HepG2 (cell line): ENCODE data around the gene C5orf24. TPM values are rescaled to one million over a fixed set of nuclear protein-coding genes. Genes with fewer than 3 reads are reported as not detected.
A peak's percentile ranks its signal among the peaks of the same experiment; 100 is the strongest.

Source experiments
- ATAC-seq: fragments of 200-7000 bp; cut with Tn5 transposase; 3 replicates; pipeline ENCODE4 v1.9.1; 2020; ENCODE audit warnings: mild to moderate bottlenecking, moderate library complexity
- BruUV-seq: library from RNA; stranded (reverse); fragments of 400-500 nt; replicated peaks from 2 replicates; lab custom pipeline; 2021; lab: Mats Ljungman, UMichigan
- CTCF ChIA-PET: fragments of 300-600 bp; formaldehyde crosslinking; extraction: SDS; loops from one replicate; lab custom pipeline; 2021; ENCODE audit warnings: low total read pairs, inconsistent platforms, low intra/inter-chr PET ratio; lab: Yijun Ruan, JAX
- POLR2A ChIA-PET: fragments of 350-600 bp; sonication (Branson Sonifier 250); formaldehyde crosslinking; loops from one replicate; lab custom pipeline; 2020; ENCODE audit warnings: antibody characterized with exemption, inconsistent platforms; lab: Yijun Ruan, JAX
- DNase-seq: peaks from one replicate; pipeline ENCODE4 v3.0.0-alpha.2; 2015; ENCODE audit warnings: low spot score
- FAIRE-seq: peaks from 3 replicates; lab custom pipeline; 2011; peaks lifted over from hg19 to GRCh38; lab: Jason Lieb, UNC
- H2AFZ ChIP-seq: one replicate; pipeline ENCODE4 v1.6.1; 2011; ENCODE audit warnings: low read length, inconsistent platforms
- H3K27ac ChIP-seq: fragments of 300-600 bp; 3 replicates; pipeline ENCODE4 v1.8.0; 2011; ENCODE audit warnings: mixed run types, mild to moderate bottlenecking, mixed read lengths, low read length, inconsistent platforms; ENCODE audit not compliant: insufficient read depth; ENCODE audit errors: extremely low read length
- H3K27me3 ChIP-seq, 2 experiments: fragments of 200-600 bp in 1 of 2; 2 replicates in 1 of 2; 3 replicates in 1 of 2; pipeline versions ENCODE4 v1.6.0 to v1.8.0; 2011; ENCODE audit warnings: low read length in 2 of 2, mild to moderate bottlenecking in 2 of 2, moderate library complexity in 2 of 2, inconsistent platforms in 1 of 2; ENCODE audit not compliant: insufficient read depth in 2 of 2, control insufficient read depth in 1 of 2
- H3K36me3 ChIP-seq, 2 experiments: fragments of 200-600 bp in 1 of 2; replicated peaks in 1 of 2; 2 replicates in 1 of 2; 3 replicates in 1 of 2; pipeline versions ENCODE4 v1.5.1 to v1.8.0; 2011; ENCODE audit warnings: low read length in 2 of 2, inconsistent platforms in 1 of 2; ENCODE audit not compliant: insufficient read depth in 2 of 2, control insufficient read depth in 1 of 2
- H3K4me1 ChIP-seq: 2 replicates; pipeline ENCODE4 v1.5.1; 2012; ENCODE audit warnings: low read length, inconsistent platforms; ENCODE audit not compliant: insufficient read depth
- H3K4me2 ChIP-seq: 2 replicates; pipeline ENCODE4 v1.6.0; 2011; ENCODE audit warnings: low read depth, low read length, inconsistent platforms
- H3K4me3 ChIP-seq, 3 experiments: fragments of 200-600 bp in 1 of 3; sonication (generic), shearing (Covaris generic) in 1 of 3; replicated peaks in 1 of 3; 2 replicates each; pipeline ENCODE4 v1.5.1; 2011 to 2016; ENCODE audit warnings: low read length in 3 of 3, inconsistent platforms in 2 of 3, low read depth in 2 of 3, mild to moderate bottlenecking in 2 of 3, control low read depth in 1 of 3, mixed read lengths in 1 of 3; ENCODE audit not compliant: insufficient read depth in 1 of 3
- H3K79me2 ChIP-seq: one replicate; pipeline ENCODE4 v1.6.1; 2011; ENCODE audit warnings: low read length, inconsistent platforms; ENCODE audit not compliant: insufficient read depth
- H3K9ac ChIP-seq: 2 replicates; pipeline ENCODE4 v1.6.0; 2011; ENCODE audit warnings: mild to moderate bottlenecking, low read depth, low read length, inconsistent platforms; ENCODE audit not compliant: insufficient read depth
- H3K9me3 ChIP-seq: 2 replicates; pipeline ENCODE4 v1.5.1; 2012; ENCODE audit warnings: mild to moderate bottlenecking, low read length
- H4K20me1 ChIP-seq: 2 replicates; pipeline ENCODE4 v1.6.0; 2011; ENCODE audit warnings: inconsistent platforms, mild to moderate bottlenecking, low read length, moderate library complexity; ENCODE audit not compliant: insufficient read depth
- ASH2L ChIP-seq: fragments of 300-600, 200-600 bp; sonication (generic); IDR thresholded peaks from 2 replicates; pipeline ENCODE4 v1.7.0; 2017; ENCODE audit warnings: low read depth, mild to moderate bottlenecking, moderate library complexity, mixed read lengths, low read length; ENCODE audit not compliant: insufficient read length
- CEBPB ChIP-seq: IDR thresholded peaks from 2 replicates; pipeline ENCODE4 v1.6.1; 2011; ENCODE audit warnings: low read depth, low read length, improper control_type of control experiment, borderline replicate concordance
- CEBPG ChIP-seq: IDR thresholded peaks from 2 replicates; pipeline ENCODE4 v1.6.1; 2016
- DNMT1 ChIP-seq: sonication (generic); formaldehyde crosslinking; IDR thresholded peaks from 2 replicates; pipeline ENCODE4 v1.5.1; 2020; ENCODE audit warnings: mild to moderate bottlenecking, missing genetic modification reagents
- MBD4 ChIP-seq: IDR thresholded peaks from 2 replicates; pipeline ENCODE4 v1.6.1; 2012; ENCODE audit warnings: low read length, inconsistent platforms, borderline replicate concordance
- SMARCC2 ChIP-seq: fragments of 450-650 bp; IDR thresholded peaks from 2 replicates; pipeline ENCODE4 v1.6.1; 2017; ENCODE audit warnings: antibody characterized with exemption, mild to moderate bottlenecking
- XRCC5 ChIP-seq: fragments of 200-400 bp; formaldehyde crosslinking; optimal IDR thresholded peaks from 2 replicates; pipeline ENCODE3; 2017; ENCODE audit warnings: mild to moderate bottlenecking, low read length
- ZBTB7B ChIP-seq: sonication (generic); formaldehyde crosslinking; IDR thresholded peaks from 2 replicates; pipeline ENCODE4 v1.4.0; 2020; ENCODE audit warnings: missing genetic modification reagents
- ZFP1 ChIP-seq: IDR thresholded peaks from 2 replicates; pipeline ENCODE4 v1.6.1; 2016
- ZNF484 ChIP-seq: sonication (generic); formaldehyde crosslinking; IDR thresholded peaks from 2 replicates; pipeline ENCODE4 v1.5.1; 2020; ENCODE audit warnings: mild to moderate bottlenecking, low read depth, missing genetic modification reagents, borderline replicate concordance
- ZNF557 ChIP-seq: sonication (generic); formaldehyde crosslinking; IDR thresholded peaks from 2 replicates; pipeline ENCODE4 v1.4.0; 2020; ENCODE audit warnings: missing genetic modification reagents
- ZNF574 ChIP-seq: sonication (generic); formaldehyde crosslinking; IDR thresholded peaks from 2 replicates; pipeline ENCODE4 v1.4.0; 2020; ENCODE audit warnings: missing genetic modification reagents
- WGBS: methylation state at CpG from one replicate; pipeline ENCODE4 v1.1.6; 2017; ENCODE audit warnings: low lambda C conversion rate; 5-methylcytosine and 5-hydroxymethylcytosine counted together
- in situ Hi-C: cut with HindIII; loops from 2 replicates; pipeline ENCODE4 v1.10.0; 2017; ENCODE audit warnings: low pct_unique_long_range_greater_than_20kb; ENCODE audit not compliant: extremely low pct_ligation_motif_present
- intact Hi-C: fragments of 100-400 bp; cut with micrococcal nuclease; formaldehyde crosslinking; loops from one replicate; pipeline ENCODE4 v1.10.0; 2022; ENCODE audit not compliant: unreplicated experiment
- polyA plus RNA-seq, 8 experiments: library from polyadenylated mRNA; depleted of rRNA in 3 of 8; stranded (reverse) in 7 of 8; unstranded in 1 of 8; fragments of >200 nt; fragmentation: Illumina TruSeq in 4 of 8; extraction: Trizol in 4 of 8; gene quantifications; 2 replicates each; pipeline versions ENCODE4 v1.2.1 to v1.2.3, GENCODE V29; 2011 to 2016; ENCODE audit warnings: low read depth in 4 of 8, missing spikeins in 1 of 8, mixed read lengths in 1 of 8; ENCODE audit not compliant: insufficient read depth in 1 of 8
- total RNA-seq, 5 experiments: library from RNA; depleted of rRNA; stranded (reverse); fragments of >200 nt; fragmentation: Illumina TruSeq; extraction: Trizol; gene quantifications; 2 replicates each; pipeline ENCODE4 v1.2.3, GENCODE V29; 2016; ENCODE audit warnings: low read depth in 1 of 5
- TF ChIP-seq, protein P1 (sequence below): sonication (generic); formaldehyde crosslinking; IDR thresholded peaks from 2 replicates; pipeline ENCODE4 v1.4.0; 2020; ENCODE audit warnings: missing genetic modification reagents, borderline replicate concordance
- TF ChIP-seq, protein P2 (sequence below), 2 experiments: fragments of 450-650 bp in 1 of 2; sonication (generic) in 1 of 2; formaldehyde crosslinking; IDR thresholded peaks; 2 replicates each; pipeline versions ENCODE4 v1.5.0 to v1.8.0; 2020 to 2022; ENCODE audit warnings: mild to moderate bottlenecking in 1 of 2, missing genetic modification reagents in 1 of 2
- TF ChIP-seq, protein P3 (sequence below): sonication (generic); formaldehyde crosslinking; IDR thresholded peaks from 2 replicates; pipeline ENCODE4 v1.5.1; 2020; ENCODE audit warnings: mild to moderate bottlenecking, missing genetic modification reagents, borderline replicate concordance
- TF ChIP-seq, protein P4 (sequence below): sonication (generic); formaldehyde crosslinking; IDR thresholded peaks from 2 replicates; pipeline ENCODE4 v1.4.0; 2020; ENCODE audit warnings: missing genetic modification reagents

C5orf24 gene
- total and polyA plus RNA-seq, 2 of the 13 experiments (the other 11 are each of a cell fraction or from before 2014, with no cell fraction given) = 34.6 to 41.5 TPM

- POLR2A ChIA-PET = no interaction called here
Observed at GRCh38 chr5:134819407-134819963, 26.3 kb upstream of the C5orf24 start.

More at GRCh38 chr5:134819407-134819963, 26.3 kb upstream of the C5orf24 start:
- no peak overlapping the region for H3K4me2 ChIP-seq
- no peaks in the 10 kb centered on the region for H3K9me3 ChIP-seq
- 97% methylated on average over 4 of the region's 4 CpGs for WGBS
- no peaks in the 10 kb centered on the region for H4K20me1 ChIP-seq
- H3K9ac ChIP-seq = no peak overlapping the region
- TSS peak; percentile 26 for BruUV-seq
- TF ChIP-seq ZNF557 (CRISPR knock-in tag) (no peak), ZNF484 (no peak), CEBPB (peak; percentile 68), XRCC5 (no peak), SMARCC2 (no peak), CEBPG (CRISPR knock-in tag) (peak; percentile 66), ASH2L (no peak), ZNF574 (no peak), ZBTB7B (CRISPR knock-in tag) (no peak), DNMT1 (CRISPR knock-in tag) (no peak), ZFP1 (CRISPR knock-in tag) (no peak), MBD4 (no peak)
- TF ChIP-seq, protein P1, sequence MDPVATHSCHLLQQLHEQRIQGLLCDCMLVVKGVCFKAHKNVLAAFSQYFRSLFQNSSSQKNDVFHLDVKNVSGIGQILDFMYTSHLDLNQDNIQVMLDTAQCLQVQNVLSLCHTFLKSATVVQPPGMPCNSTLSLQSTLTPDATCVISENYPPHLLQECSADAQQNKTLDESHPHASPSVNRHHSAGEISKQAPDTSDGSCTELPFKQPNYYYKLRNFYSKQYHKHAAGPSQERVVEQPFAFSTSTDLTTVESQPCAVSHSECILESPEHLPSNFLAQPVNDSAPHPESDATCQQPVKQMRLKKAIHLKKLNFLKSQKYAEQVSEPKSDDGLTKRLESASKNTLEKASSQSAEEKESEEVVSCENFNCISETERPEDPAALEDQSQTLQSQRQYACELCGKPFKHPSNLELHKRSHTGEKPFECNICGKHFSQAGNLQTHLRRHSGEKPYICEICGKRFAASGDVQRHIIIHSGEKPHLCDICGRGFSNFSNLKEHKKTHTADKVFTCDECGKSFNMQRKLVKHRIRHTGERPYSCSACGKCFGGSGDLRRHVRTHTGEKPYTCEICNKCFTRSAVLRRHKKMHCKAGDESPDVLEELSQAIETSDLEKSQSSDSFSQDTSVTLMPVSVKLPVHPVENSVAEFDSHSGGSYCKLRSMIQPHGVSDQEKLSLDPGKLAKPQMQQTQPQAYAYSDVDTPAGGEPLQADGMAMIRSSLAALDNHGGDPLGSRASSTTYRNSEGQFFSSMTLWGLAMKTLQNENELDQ (CRISPR knock-in tag) = no peak
- TF ChIP-seq, protein P2, sequence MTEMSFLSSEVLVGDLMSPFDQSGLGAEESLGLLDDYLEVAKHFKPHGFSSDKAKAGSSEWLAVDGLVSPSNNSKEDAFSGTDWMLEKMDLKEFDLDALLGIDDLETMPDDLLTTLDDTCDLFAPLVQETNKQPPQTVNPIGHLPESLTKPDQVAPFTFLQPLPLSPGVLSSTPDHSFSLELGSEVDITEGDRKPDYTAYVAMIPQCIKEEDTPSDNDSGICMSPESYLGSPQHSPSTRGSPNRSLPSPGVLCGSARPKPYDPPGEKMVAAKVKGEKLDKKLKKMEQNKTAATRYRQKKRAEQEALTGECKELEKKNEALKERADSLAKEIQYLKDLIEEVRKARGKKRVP (CRISPR knock-in tag; IDR thresholded peaks at IDR 0.05) = peak in 1 of 2 experiments; percentile 88; a peak in 2 of 4 replicates
- TF ChIP-seq, protein P3, sequence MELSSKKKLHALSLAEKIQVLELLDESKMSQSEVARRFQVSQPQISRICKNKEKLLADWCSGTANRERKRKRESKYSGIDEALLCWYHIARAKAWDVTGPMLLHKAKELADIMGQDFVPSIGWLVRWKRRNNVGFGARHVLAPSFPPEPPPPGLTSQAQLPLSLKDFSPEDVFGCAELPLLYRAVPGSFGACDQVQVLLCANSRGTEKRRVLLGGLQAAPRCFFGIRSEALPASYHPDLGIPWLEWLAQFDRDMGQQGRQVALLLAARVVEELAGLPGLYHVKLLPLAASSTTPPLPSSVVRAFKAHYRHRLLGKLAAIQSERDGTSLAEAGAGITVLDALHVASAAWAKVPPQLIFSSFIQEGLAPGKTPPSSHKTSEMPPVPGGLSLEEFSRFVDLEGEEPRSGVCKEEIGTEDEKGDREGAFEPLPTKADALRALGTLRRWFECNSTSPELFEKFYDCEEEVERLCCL (CRISPR knock-in tag) = no peak
- TF ChIP-seq, protein P4, sequence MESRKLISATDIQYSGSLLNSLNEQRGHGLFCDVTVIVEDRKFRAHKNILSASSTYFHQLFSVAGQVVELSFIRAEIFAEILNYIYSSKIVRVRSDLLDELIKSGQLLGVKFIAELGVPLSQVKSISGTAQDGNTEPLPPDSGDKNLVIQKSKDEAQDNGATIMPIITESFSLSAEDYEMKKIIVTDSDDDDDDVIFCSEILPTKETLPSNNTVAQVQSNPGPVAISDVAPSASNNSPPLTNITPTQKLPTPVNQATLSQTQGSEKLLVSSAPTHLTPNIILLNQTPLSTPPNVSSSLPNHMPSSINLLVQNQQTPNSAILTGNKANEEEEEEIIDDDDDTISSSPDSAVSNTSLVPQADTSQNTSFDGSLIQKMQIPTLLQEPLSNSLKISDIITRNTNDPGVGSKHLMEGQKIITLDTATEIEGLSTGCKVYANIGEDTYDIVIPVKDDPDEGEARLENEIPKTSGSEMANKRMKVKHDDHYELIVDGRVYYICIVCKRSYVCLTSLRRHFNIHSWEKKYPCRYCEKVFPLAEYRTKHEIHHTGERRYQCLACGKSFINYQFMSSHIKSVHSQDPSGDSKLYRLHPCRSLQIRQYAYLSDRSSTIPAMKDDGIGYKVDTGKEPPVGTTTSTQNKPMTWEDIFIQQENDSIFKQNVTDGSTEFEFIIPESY (CRISPR knock-in tag) = no peak
- TF ChIP-seq, all 625 proteins: peak for 3
- Histone ChIP-seq H3K4me3 (no peak overlapping the region), H3K27me3 (no peaks in the 10 kb centered on the region), H3K4me1 (no peaks in the 10 kb centered on the region), H3K36me3 (peaks cover 19 to 71% of the 10 kb centered on the region in 2 experiments; a peak in 4 of 5 replicates), H3K27ac (no peak overlapping the region), H2AFZ (no peak overlapping the region), H3K79me2 (no peaks in the 10 kb centered on the region)
- no peak for FAIRE-seq
- DNase-seq = no peak
- in situ Hi-C loops (no loop called here), intact Hi-C loops (no loop called here)
- ATAC-seq = no peak
- CTCF ChIA-PET = no interaction called here
